HG02970 (cell line): ENCODE measurements around the gene TNIK.
"Not testable (repeated sequence)": the region's sequence is repeated elsewhere in the genome, so short reads cannot be mapped to it uniquely, and the experiment has no call there.

Source experiments
- ATAC-seq: cut with Tn5 transposase; IDR thresholded peaks from one replicate; pipeline ENCODE4 v1.9.1; 2021; ENCODE audit warnings: mild to moderate bottlenecking, moderate library complexity, moderate number of reproducible peaks; ENCODE audit not compliant: unreplicated experiment, low FRiP score

Gene TNIK

DNA sequence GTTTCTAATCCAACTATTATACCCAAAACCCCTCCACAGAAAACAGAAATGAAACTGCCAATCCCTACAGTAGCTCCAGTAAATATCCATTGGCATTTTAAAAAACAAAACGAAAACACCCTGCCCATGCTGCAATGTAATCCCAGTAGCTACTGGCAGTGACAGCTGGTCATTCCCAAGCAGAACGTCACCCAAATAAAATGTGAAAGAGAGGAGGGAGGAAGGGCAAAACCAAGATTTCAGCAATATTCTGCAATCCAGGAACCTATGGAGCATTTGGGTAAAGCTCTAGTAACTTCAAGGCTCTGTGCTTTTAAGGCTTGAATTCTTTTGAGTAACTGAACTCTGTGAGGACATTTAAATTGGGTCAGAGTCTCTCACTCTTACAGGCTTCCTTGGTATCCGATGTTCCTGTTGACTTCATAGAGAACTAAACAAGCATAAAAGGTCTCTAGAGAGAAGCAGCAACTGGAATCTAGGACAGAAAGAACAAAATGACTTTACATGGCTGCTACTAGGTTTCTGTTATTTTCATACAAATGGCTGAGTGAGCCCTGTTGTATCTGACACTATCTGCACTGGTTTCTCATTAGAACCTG lies 136.2 kb downstream of the TNIK start:
- no peak for ATAC-seq

GRCh38 chr3:171321559-171322360 lies 138.4 kb downstream of the TNIK start:
- no peak for ATAC-seq

- no peak for ATAC-seq
Observed at GRCh38 chr3:171320750-171321558, 139.3 kb downstream of the TNIK start.

DNA sequence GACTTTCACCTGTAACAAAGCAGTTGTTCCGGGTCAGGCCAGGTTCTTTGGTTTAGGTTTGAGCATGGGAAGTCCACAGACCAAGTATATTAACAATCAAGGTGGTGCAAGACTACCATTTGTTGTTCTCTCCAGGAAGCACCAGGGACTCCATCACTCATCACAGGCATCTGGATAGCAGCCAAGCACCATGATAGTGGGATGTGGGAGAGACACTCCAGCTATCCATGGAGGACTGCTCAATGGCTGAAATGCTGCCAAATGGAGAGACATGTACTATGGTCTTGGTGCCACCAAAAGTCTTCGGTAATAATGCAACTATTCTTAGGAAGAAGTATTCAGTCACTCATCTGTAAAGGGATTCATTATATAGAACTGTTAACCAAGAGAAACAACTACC lies 143.0 kb downstream of the TNIK start:
- no peak for ATAC-seq

- ATAC-seq = no peak
Observed at GRCh38 chr3:171315919-171316318, 144.3 kb downstream of the TNIK start.

DNA sequence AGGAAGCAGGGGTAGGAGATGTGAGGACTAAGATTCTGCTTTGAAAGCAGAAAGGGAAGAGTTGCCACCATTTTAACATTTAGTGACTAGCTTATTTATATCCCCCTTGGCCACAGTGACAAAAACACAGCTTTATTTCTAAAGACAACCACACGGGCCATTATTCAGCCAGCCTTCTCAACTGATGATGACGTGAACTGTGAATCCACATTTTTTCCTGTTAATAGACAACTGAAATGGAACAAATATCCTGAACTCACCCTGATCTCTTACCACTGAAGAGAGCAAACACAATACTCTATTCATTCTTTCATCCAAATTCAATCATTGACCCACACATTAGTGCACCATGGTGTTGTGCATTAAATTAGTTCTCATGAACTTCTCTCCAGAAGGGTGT lies 145.1 kb downstream of the TNIK start:
- ATAC-seq = no peak

GRCh38 chr3:171314341-171314740 lies 145.9 kb downstream of the TNIK start:
- ATAC-seq = no peak

DNA sequence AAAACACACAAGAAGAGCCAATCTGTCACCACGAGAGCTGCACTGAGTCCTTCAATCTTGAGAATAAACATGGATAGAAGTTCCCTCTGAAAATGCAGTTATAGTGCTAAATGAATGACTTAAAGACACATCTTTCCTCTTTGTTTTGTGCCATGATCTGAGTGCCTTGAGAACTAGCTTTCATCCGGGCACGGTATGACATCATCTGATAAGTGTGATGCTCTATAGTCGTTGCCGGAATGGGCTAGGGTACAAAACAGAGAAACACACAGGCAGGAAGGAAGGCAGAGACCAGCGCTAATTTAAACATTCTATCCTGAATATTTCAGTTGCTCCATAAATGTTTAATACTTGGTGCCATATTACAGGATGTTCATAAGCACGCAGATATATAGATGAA lies 146.5 kb downstream of the TNIK start:
- ATAC-seq = no peak

- no peak for ATAC-seq
Observed at GRCh38 chr3:171312741-171313140, 147.5 kb downstream of the TNIK start.

- no peak for ATAC-seq
Observed at GRCh38 chr3:171311784-171312183, 148.4 kb downstream of the TNIK start.

DNA sequence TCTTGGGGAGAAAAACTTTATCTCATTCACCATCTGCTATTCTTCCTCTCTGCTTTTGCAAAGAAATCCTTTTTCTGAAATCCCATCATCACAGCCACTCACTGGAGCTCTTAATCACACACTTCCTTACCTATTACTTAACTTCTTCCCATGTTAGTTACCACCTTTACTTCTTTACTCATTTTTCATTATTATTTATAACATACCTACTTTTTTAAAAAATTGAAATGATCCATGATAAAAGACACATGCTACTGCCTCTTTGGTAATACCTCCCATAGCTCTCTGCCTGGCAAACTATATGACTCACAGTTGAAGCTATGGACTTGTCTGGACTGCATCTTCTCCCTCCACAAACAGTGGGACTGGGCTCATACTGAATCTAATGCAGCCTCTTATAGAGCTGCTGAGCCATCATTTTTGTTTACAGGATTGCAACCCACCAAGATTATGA lies 150.3 kb downstream of the TNIK start:
- ATAC-seq = no peak

GRCh38 chr3:171307988-171308387 lies 152.2 kb downstream of the TNIK start:
- no peak for ATAC-seq

DNA sequence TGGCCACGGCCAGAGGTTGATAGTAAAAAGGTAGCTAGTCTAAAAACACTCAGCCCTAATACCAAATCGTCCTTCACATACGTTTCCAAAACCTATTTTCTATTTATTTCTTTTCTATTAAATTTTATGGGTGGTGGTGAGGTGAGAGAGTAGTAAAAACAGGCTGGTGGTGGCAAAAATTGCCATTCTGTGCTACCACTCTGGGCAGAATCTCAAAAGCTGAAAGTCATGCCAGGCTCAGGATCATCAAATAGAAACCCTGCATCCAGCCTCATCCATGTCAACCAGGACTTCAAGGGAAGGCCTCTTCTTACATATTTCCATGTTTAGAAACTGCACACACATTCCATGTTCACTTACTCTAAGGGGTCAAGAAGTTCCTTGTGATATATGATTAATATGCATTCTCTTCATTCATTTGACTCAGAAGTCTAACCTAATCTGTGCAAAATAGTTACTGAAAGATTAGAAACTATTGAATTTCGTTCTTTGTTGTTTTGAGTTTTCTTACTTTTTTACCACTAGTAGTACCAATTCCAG lies 153.1 kb downstream of the TNIK start:
- no peak for ATAC-seq

GRCh38 chr3:171306631-171307030 lies 153.6 kb downstream of the TNIK start:
- no peak for ATAC-seq

DNA sequence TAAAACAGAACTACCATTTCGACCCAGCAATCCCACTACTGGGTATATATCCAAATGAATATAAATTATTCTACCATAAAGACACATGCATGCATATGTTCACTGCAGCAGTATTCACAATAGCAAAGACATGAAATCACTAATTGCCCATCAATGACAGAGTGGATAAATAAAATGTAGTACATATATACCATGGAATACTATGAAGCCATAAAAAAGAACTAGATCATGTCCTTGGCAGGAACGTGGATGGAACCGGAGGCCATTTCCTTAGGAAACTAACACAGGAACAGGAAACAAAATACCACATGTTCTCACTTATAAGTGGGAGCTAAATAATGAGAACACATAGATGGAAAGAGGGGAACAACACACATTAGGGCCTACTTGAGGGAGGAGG lies 154.4 kb downstream of the TNIK start:
- not testable (repeated sequence) for ATAC-seq

- not testable (repeated sequence) for ATAC-seq
Observed at GRCh38 chr3:171304498-171304897, 155.7 kb downstream of the TNIK start.

- ATAC-seq = not testable (repeated sequence)
Observed at GRCh38 chr3:171304017-171304416, 156.2 kb downstream of the TNIK start.

DNA sequence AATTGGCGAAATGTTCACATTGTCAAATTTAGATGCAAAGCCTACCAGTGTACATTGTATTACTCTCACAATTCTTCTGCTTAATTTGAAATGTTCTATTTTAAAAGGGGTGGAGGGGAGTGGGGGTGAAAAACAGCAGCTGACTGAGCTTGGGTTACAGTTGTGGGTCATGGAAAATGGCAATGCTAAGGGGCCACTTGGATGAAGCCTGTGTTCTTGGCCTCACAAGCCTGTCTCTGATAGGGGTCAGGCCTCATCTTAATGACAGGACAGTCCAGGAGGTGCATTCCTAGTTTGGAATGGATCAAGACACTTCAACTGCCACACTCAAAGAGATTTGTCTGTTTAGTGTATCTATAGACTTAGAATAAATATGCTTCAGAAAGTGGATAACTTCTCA lies 158.2 kb downstream of the TNIK start:
- no peak for ATAC-seq

- ATAC-seq = no peak
Observed at GRCh38 chr3:171301002-171301401, 159.2 kb downstream of the TNIK start.

- ATAC-seq = no peak
Observed at GRCh38 chr3:171297951-171298350, 162.3 kb downstream of the TNIK start.

DNA sequence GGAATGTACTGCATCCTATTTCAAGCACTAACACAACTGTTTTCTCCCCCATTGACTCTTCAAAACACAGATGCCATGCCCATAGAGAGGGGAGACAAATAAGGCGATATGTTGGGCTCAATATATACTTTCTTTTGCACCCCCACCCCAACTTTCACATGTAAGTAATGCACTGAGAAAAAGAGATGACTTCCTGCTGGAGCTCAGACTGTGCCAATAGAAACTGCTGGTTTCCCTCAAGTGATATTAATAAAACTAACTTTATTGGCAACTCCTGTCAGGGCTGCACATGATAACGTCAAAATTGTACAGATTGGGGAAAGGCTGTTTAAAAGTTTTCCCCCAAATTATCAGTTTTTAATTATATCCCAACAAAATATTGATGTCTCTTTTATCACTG lies 163.0 kb downstream of the TNIK start:
- no peak for ATAC-seq
